Measurements from ENCODE around the gene PUS7L. TPM values are rescaled to one million over a fixed set of nuclear protein-coding genes. Genes with fewer than 3 reads are reported as not detected.

PUS7L gene, protein sequence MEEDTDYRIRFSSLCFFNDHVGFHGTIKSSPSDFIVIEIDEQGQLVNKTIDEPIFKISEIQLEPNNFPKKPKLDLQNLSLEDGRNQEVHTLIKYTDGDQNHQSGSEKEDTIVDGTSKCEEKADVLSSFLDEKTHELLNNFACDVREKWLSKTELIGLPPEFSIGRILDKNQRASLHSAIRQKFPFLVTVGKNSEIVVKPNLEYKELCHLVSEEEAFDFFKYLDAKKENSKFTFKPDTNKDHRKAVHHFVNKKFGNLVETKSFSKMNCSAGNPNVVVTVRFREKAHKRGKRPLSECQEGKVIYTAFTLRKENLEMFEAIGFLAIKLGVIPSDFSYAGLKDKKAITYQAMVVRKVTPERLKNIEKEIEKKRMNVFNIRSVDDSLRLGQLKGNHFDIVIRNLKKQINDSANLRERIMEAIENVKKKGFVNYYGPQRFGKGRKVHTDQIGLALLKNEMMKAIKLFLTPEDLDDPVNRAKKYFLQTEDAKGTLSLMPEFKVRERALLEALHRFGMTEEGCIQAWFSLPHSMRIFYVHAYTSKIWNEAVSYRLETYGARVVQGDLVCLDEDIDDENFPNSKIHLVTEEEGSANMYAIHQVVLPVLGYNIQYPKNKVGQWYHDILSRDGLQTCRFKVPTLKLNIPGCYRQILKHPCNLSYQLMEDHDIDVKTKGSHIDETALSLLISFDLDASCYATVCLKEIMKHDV
- 3.2 to 7.1 TPM (median 4.4 TPM) in 5 replicates for total RNA-seq (2022; extraction: Qiagen RNA extraction)

DNA sequence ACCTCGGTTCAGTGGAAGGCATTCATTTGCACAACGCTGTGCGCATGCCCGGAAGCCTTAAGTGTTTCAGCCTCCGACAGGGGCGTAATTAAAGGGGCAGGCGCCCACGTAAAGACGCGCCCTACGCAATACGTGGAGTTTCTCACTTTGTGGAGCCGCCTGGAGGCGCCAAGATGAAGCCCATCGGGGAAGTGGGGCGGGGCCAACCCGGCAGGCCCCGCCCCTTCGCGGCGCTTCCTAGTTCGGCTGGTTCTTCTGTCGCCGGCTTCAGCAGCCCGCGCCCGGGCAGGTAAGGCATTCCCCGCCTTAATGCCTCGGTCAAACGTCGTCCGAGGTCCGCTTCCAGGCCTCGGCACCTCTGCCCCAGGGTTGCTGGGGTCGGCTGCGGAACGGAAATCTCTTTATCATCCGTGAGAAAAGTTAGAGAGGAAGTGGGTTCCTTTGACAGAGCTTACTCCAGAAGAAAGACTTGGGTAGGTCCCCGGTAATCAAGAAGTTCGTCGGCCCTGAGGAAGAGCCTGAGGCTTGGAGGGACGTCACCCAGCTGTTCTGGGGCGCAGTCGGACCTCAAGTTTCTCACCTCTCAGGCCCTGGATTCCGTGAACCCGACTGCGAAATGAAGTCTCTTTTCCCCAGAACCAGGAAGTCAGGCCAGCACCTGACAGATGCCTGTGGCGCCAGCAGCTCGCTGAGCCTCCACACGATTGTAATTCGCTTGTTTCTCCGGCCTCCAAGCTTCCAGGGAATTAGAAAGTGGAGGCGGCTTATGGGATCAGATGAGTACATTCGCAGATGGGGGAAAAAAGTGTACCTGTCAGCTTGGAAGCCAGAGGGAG, at the start of gene PUS7L, which contains the start of gene IRAK4:
TSS of gene PUS7L (minus strand) at position 63 of the 836 bp plus-strand sequence. CDS start 3,545 bp downstream, outside the sequence.
TSS of gene IRAK4 (plus strand) at position 224 of the 836 bp plus-strand sequence. CDS start 9,161 bp downstream, outside the sequence.

DNA sequence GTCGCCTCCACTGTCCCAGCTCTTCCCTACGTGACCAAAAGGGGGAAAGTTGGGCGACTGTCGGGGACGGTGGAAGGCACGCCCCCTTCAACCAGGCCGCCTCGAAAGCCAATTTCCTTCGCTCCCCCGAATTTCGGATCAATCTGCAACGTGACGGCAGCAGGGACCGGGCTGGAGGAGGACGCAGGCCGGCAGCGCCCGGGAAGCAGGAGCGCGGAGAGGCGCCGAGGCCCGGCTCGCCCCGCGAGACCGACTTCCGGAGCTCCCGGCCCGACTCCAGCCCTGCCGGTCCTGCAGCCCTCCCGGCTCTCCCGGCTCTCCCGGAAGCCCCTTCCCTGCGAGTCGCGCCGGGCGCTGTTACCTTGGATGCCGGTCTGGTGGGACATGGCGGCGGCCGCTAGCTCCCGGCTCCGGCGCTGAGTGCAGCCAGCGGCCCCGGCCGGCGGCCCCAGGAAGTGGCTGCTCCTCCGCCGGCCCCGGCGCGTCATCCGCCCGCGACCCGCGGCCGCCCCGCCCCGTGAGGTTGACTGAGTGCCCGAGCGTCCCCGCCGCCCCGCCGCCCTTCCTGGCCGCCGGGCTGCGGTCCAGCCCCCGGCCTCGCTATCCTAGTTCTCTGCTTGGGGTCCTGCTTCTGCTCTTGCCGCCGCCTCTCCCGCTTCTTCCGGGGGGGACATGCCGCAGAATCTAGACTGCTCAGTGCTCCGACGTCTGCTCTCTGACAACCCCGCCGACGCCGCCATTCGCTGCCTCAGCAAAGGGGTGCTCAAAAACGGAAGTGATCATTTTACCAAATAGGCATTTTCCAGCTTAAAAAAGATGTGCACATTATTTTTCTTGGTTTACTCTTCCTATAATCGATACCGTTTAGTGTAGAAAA, 47.5 kb upstream of the PUS7L start, which contains the start of gene TWF1:
TSS of gene TWF1 (minus strand) at position 458 of the 877 bp plus-strand sequence. CDS start at position 386, 72 bp downstream.

Other genes with a start within 250 kb of the PUS7L start
- not detected in 5 replicates for gene ADAMTS20, start 206.6 kb downstream of the PUS7L start, total RNA-seq (2022; extraction: Qiagen RNA extraction)
- gene IRAK4, start 161 bp upstream of the PUS7L start, total RNA-seq (2022; extraction: Qiagen RNA extraction), result 3.7 to 5.1 TPM (median 4.8 TPM) in 5 replicates
- 62.8 to 88.8 TPM (median 79.7 TPM) in 5 replicates for gene TWF1, start 47.5 kb upstream of the PUS7L start, total RNA-seq (2022; extraction: Qiagen RNA extraction)
- 1.2 to 2.2 TPM (median 1.7 TPM) in 5 replicates for gene TMEM117, start 77.3 kb upstream of the PUS7L start, total RNA-seq (2022; extraction: Qiagen RNA extraction)

Data from A549 treated with Hydrocortisone at 1 μM for 4 hours (cell line).